ENCODE measurements around the gene TTC39B. TPM values are rescaled to one million over a fixed set of nuclear protein-coding genes. Genes with fewer than 3 reads are reported as not detected.
"Not testable (repeated sequence)": the region's sequence is repeated elsewhere in the genome, so short reads cannot be mapped to it uniquely, and the experiment has no call there.

The TTC39B gene
- total RNA-seq, 2 experiments from 2014 or later = 16.2 to 34.3 TPM

GRCh38 chr9:15319661-15320060 is 12.6 kb upstream of the TTC39B start:
- not testable (repeated sequence) for H3K4me1 Mint-ChIP-seq; H3K9me3 Mint-ChIP-seq (ENCODE audit: low read depth); H3K27me3 Mint-ChIP-seq; H3K27ac Mint-ChIP-seq; H3K4me3 Mint-ChIP-seq; DNase-seq; ATAC-seq; H3K36me3 Mint-ChIP-seq
- CTCF ChIA-PET = interaction anchor here (0.6 kb wide), 1 partner anchor 1823 kb away, joined by 3 read pairs; no protein-coding TSS in a partner anchor

- no peaks in the 10 kb centered on the region for H3K27me3 Mint-ChIP-seq
- H3K27ac Mint-ChIP-seq = no peak overlapping the region
- H3K9me3 Mint-ChIP-seq (ENCODE audit: low read depth) = peaks cover 9% of the 10 kb centered on the region
- no peak for DNase-seq
- H3K4me3 Mint-ChIP-seq = no peak overlapping the region
- peaks cover 7% of the 10 kb centered on the region for H3K4me1 Mint-ChIP-seq
- CTCF ChIA-PET = no interaction called here
- peaks cover 3% of the 10 kb centered on the region for H3K36me3 Mint-ChIP-seq
- no peak for ATAC-seq
Observed at GRCh38 chr9:15317836-15318235, 10.8 kb upstream of the TTC39B start.

DNA sequence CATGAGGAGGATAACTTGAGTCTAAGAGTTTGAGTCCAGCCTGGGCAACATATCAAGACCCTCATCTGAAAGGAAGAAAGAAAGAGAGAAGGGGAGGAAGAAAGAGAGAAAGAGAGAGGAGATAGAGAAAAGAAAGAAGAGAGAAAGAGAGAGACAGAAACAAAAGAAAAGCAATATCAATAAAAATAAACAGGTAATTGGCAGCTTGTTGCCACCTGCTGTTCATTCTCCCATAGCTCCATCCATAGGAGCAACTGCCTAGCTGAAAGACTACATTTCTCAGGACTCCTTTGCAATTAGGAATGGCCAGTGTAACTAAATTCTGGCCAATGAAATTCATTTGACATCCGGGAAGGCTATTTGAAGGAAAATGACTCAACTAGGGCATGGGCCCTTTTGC is 4.6 kb upstream of the TTC39B start:
- Mint-ChIP-seq H3K4me3 (no peak overlapping the region), H3K4me1 (peaks cover 26% of the 10 kb centered on the region), H3K36me3 (peaks cover 6% of the 10 kb centered on the region), H3K27ac (no peak overlapping the region), H3K27me3 (no peaks in the 10 kb centered on the region), H3K9me3 (ENCODE audit: low read depth) (peaks cover 4% of the 10 kb centered on the region)
- no peak for DNase-seq
- CTCF ChIA-PET = interaction anchor here (1.1 to 6.9 kb wide), 9 partner anchors 10 to 112 kb away, joined by 3 to 46 read pairs (median 3); partner anchors contain the start of gene SNAPC3
- ATAC-seq = no peak

DNA sequence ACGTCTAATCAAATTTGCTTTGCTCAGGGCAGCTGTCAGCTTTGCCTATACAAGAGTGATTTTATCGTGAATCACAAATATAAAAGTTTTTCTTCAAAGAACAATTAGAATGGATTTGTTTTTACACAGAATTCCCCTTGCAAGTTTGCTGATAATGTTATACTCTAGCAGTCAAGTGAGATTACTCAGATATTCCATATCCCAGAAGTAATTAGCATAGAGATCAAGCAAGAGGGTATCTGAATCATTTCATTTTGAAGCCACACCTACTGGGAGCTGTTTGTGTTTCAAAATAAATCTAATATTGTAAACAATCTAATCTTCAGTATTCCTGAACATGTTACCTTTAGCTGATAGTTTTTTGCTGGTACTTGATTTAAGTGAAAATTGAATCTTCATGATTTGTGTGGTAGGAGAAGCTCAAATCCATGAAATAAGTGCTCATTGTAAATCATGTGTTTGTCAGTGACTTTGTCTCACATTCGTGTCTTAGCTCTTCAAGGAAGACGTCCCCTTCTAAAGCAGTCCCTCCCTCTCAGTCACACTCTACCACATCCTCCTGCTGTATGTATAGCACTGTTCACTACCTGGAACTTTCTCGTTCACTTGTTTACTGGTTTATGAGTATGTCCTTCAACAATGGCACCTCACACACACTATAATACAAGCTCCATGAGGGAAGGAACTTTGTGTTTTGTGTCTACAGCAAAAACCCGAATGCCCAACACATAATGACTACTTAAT is 3.3 kb upstream of the TTC39B start:
- DNase-seq (peak; percentile 69), ATAC-seq (peak; percentile 45)
- Mint-ChIP-seq H3K4me1 (peaks cover 33% of the 10 kb centered on the region), H3K27me3 (no peaks in the 10 kb centered on the region), H3K27ac (peak overlapping the region; percentile 82), H3K9me3 (ENCODE audit: low read depth) (peaks cover 4% of the 10 kb centered on the region), H3K36me3 (peaks cover 6% of the 10 kb centered on the region), H3K4me3 (peak overlapping the region; percentile 24)
- CTCF ChIA-PET = interaction anchor here (0.6 to 6.9 kb wide), 9 partner anchors 9 to 113 kb away, joined by 3 to 46 read pairs (median 5); partner anchors contain the start of gene SNAPC3

DNA sequence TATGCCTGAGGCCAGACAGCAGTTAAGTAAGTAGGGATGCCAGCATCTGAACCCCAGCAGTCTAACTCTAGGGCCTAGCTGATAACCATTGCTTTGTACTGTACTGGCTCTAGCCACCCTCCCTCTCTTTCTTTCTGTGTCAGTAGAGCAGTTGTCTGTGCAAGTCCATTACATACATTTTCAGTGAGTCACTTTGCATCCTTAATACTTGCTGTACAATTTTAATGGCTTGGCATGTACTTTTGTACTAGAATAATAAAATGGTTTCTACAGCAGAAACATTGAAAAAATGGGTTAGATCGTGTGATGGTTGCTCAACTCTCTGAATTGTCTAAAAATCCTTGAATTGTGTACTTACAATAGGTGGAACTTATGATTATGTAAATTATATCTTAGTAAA is 1.5 kb upstream of the TTC39B start:
- peaks cover 45% of the 10 kb centered on the region for H3K4me1 Mint-ChIP-seq
- DNase-seq = no peak
- no peak overlapping the region for H3K4me3 Mint-ChIP-seq
- peaks cover 11% of the 10 kb centered on the region for H3K36me3 Mint-ChIP-seq
- CTCF ChIA-PET = interaction anchor here (0.5 to 6.9 kb wide), 2 partner anchors 11 to 108 kb away, joined by 3 to 46 read pairs; no protein-coding TSS in a partner anchor
- no peaks in the 10 kb centered on the region for H3K27me3 Mint-ChIP-seq
- no peak for ATAC-seq
- peak overlapping the region; percentile 97 for H3K27ac Mint-ChIP-seq
- H3K9me3 Mint-ChIP-seq (ENCODE audit: low read depth) = no peaks in the 10 kb centered on the region

DNA sequence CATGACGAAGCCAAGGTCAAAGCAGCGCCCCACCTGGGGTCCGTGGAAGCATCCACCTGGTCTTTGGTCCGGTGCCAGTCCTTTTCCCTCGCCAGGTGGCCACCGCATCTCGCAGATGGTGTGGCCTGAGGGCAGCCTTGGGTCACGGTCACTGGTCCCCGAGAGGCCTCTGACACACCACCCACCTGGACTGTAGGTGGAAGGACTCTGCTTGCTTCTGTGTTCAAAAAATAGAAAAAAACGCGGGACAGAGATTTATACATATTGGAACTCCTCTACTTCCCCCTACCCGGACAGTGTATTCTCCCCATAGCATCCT is 466 bp upstream of the TTC39B start:
- Mint-ChIP-seq H3K4me3 (peak overlapping the region; percentile 99), H3K27me3 (no peaks in the 10 kb centered on the region), H3K36me3 (peaks cover 9% of the 10 kb centered on the region), H3K4me1 (peaks cover 43% of the 10 kb centered on the region), H3K9me3 (ENCODE audit: low read depth) (no peaks in the 10 kb centered on the region), H3K27ac (peak overlapping the region; percentile 97)
- CTCF ChIA-PET = interaction anchor here (0.8 to 6.9 kb wide), 2 partner anchors 10 to 30 kb away, joined by 3 to 46 read pairs; no protein-coding TSS in a partner anchor
- no peak for DNase-seq
- no peak for ATAC-seq

- no peaks in the 10 kb centered on the region for H3K27me3 Mint-ChIP-seq
- CTCF ChIA-PET = interaction anchor here (1.4 to 6.9 kb wide), 3 partner anchors 9 to 117 kb away, joined by 4 to 46 read pairs (median 6); partner anchors contain the start of gene SNAPC3
- no peaks in the 10 kb centered on the region for H3K9me3 Mint-ChIP-seq (ENCODE audit: low read depth)
- peak overlapping the region; percentile 99 for H3K4me3 Mint-ChIP-seq
- peak; percentile 71 for DNase-seq
- H3K4me1 Mint-ChIP-seq = peaks cover 41% of the 10 kb centered on the region
- peaks cover 8% of the 10 kb centered on the region for H3K36me3 Mint-ChIP-seq
- H3K27ac Mint-ChIP-seq = peak overlapping the region; percentile 97
- ATAC-seq = peak; percentile 31
Observed at GRCh38 chr9:15306068-15306756, 804 bp downstream of the TTC39B start.

DNA sequence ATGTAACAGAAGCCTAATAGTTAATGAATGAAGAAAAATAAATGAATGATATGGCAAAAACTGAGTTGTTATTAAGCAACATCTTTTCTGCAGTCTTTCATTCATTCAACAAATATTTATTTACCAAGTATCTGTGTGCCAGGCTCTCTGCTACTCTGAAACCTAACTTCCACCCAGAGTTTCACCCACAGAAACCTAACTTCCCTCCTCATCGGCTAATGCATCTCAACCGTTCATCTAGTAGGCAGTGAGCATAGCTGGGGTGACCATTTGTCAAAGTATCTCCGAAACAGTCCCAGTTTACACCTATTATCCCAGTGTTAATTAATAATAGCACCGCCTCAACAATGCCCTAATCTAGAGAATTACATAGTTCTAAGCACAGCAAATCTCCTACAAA is 1.5 kb downstream of the TTC39B start:
- peak overlapping the region; percentile 99 for H3K4me3 Mint-ChIP-seq
- no peak for ATAC-seq
- peaks cover 12% of the 10 kb centered on the region for H3K36me3 Mint-ChIP-seq
- H3K4me1 Mint-ChIP-seq = peaks cover 42% of the 10 kb centered on the region
- H3K27me3 Mint-ChIP-seq = no peaks in the 10 kb centered on the region
- CTCF ChIA-PET = interaction anchor here (1.4 to 6.9 kb wide), 3 partner anchors 8 to 117 kb away, joined by 4 to 46 read pairs (median 6); partner anchors contain the start of gene SNAPC3
- H3K9me3 Mint-ChIP-seq (ENCODE audit: low read depth) = no peaks in the 10 kb centered on the region
- DNase-seq = no peak
- peak overlapping the region; percentile 97 for H3K27ac Mint-ChIP-seq

- Mint-ChIP-seq H3K36me3 (peaks cover 14% of the 10 kb centered on the region), H3K27ac (no peak overlapping the region), H3K4me1 (peaks cover 42% of the 10 kb centered on the region), H3K27me3 (no peaks in the 10 kb centered on the region), H3K4me3 (peak overlapping the region; percentile 99), H3K9me3 (ENCODE audit: low read depth) (no peaks in the 10 kb centered on the region)
- no peak for DNase-seq
- CTCF ChIA-PET = interaction anchor here (1.1 to 2.4 kb wide), 2 partner anchors 27 to 228 kb away, joined by 3 to 6 read pairs; no protein-coding TSS in a partner anchor
- ATAC-seq = no peak
Observed at GRCh38 chr9:15304632-15305031, 2.4 kb downstream of the TTC39B start.

- DNase-seq (no peak), ATAC-seq (no peak)
- Mint-ChIP-seq H3K36me3 (peaks cover 37% of the 10 kb centered on the region), H3K9me3 (ENCODE audit: low read depth) (no peaks in the 10 kb centered on the region), H3K27me3 (no peaks in the 10 kb centered on the region), H3K4me1 (peaks cover 65% of the 10 kb centered on the region), H3K27ac (peak overlapping the region; percentile 97), H3K4me3 (peak overlapping the region; percentile 70)
- CTCF ChIA-PET = interaction anchor here (0.6 to 5.4 kb wide), 4 partner anchors 8 to 123 kb away, joined by 3 to 46 read pairs (median 6); partner anchors contain the start of gene TTC39B
Observed at GRCh38 chr9:15300218-15300617, 6.8 kb downstream of the TTC39B start.

DNA sequence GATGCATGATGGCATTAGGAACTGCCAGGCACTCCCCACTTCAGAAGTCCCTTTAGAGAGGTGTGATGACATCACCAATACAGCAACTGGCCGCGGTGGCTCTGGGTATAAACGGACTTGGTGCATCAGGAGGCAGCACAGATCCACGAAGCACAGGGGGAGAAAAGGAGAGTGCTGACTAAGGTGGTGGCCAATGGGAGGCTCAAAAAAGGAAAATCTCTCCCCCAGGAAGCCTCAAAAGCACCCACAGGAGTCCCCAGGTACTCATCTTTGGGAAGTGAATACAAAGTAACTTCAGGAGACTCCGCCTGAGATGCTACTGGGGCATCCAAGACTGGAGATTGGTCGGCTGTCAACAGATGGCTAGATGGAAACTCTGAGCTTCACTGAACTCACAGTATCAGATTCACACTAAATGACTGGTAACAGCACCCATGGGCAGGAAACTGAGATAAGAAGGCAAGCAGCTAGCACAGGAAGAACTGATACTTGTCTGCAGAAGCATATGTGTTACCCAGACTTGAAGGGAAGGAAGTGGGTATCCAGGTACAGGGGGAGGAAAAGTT is 7.6 kb downstream of the TTC39B start:
- Mint-ChIP-seq H3K36me3 (peaks cover 33% of the 10 kb centered on the region), H3K27ac (peak overlapping the region; percentile 97), H3K9me3 (ENCODE audit: low read depth) (no peaks in the 10 kb centered on the region), H3K4me3 (peak overlapping the region; percentile 70), H3K4me1 (peaks cover 66% of the 10 kb centered on the region), H3K27me3 (no peaks in the 10 kb centered on the region)
- ATAC-seq (peak; percentile 85), DNase-seq (peak; percentile 84)
- CTCF ChIA-PET = interaction anchor here (0.6 to 5.4 kb wide), 6 partner anchors 9 to 307 kb away, joined by 3 to 46 read pairs (median 4); partner anchors contain the start of gene TTC39B

DNA sequence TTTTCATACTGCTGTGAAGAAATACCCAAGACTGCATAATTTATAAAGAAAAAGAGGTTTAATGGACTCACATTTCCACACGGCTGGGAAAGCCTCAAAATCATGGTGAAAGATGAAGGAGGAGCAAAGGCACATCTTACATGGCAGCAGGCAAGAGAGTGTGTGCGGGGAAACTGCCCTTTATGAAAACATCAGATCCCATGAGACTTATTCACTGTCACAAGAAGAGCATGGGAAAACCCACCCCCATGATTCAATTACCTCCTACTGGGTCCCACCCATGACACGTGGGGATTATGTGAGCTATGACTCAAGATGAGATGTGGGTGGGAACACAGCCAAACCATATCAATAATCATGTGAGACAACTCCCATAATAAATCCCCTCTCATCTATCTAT is 8.7 kb downstream of the TTC39B start:
- Mint-ChIP-seq H3K36me3 (peaks cover 34% of the 10 kb centered on the region), H3K4me1 (peaks cover 73% of the 10 kb centered on the region), H3K27ac (peak overlapping the region; percentile 97), H3K27me3 (no peaks in the 10 kb centered on the region), H3K9me3 (ENCODE audit: low read depth) (no peaks in the 10 kb centered on the region), H3K4me3 (peak overlapping the region; percentile 70)
- ATAC-seq (no peak), DNase-seq (no peak)
- CTCF ChIA-PET = interaction anchor here (0.8 to 5.4 kb wide), 6 partner anchors 10 to 308 kb away, joined by 3 to 46 read pairs (median 3); partner anchors contain the start of gene TTC39B
